Glomerular visceral epithelial cell (primary cell): ENCODE results near the gene ZNF667.

Experiments used
- DNase-seq: peaks from one replicate; pipeline ENCODE4 v3.0.0-alpha.2; 2016; ENCODE audit errors: extremely low spot score

The ZNF667 gene

DNA sequence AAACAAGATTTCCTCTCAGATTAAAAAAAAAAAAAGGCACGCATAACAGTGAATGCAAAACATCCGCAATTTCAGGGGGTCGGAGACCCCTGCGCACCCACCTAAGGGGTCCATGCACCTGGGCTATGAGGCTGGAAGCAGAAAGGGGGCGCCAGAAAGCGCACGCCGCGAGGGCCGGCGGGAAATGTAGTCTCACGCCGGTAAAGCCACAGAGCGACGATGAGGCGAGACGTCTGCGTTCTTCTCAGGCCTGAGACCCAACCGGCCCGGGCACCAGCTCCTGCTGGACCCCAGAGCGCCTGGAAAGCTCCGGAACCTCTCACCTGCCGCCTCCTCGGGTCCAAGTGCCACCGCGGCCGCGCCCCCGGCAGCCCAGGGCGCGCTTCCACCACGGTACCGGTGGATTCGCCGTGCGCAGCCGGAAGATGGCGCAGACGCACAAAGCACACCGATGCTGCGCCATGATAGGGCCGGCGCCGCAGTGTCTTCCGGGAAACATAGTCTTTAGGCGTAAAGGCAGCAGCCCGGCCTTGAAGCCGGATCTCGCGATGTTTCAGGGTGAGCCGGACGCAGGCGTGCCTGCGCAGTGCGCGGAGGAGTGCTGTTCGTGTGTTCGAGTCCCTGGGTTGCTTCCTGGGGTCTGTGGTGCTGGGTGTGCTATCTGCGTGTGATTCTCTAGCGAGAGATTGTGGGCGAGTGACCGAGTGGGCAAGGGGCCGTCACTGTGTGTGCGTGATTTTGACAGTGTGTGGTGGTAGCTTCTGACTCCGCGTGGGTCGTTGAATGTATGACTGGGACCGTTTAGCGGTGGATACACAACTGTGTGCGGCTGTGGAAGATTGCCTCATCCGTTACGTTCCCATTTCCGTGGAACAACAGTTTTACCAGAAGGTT is 83.8 kb downstream of the ZNF667 start, which contains the start of gene ZNF582:
ZNF582 (minus strand) TSS at position 416 of the 894 bp plus-strand sequence. CDS start 1,782 bp downstream, outside the sequence.
- DNase-seq: peak; percentile 33
